Stomach (tissue), 9 donors: ENCODE data around the gene HBE1. TPM values are rescaled to one million over a fixed set of nuclear protein-coding genes. Genes with fewer than 3 reads are reported as not detected.
"Not testable (repeated sequence)": the region's sequence is repeated elsewhere in the genome, so short reads cannot be mapped to it uniquely, and the experiment has no call there.

Source experiments
- DNase-seq, 2 donors: peaks; one replicate each; pipeline versions ENCODE4 v3.0.0 to v3.0.0-alpha.2; 2013 to 2019
- H3K27ac ChIP-seq, 5 donors: fragments of 200-600 bp in 4 of 5; sonication (generic) in 4 of 5; one replicate each; pipeline ENCODE4 v1.5.1; 2013 to 2019; ENCODE audit warnings: mild to moderate bottlenecking in 1 of 5, moderate library complexity in 1 of 5
- H3K27me3 ChIP-seq, 3 donors: fragments of 200-600 bp; sonication (generic); one replicate each; pipeline ENCODE4 v1.5.1; 2017 to 2019; ENCODE audit warnings: mixed run types in 1 of 3
- H3K36me3 ChIP-seq, 4 donors: fragments of 200-600 bp; sonication (generic); 1 replicate in 3 of 4; 2 replicates in 1 of 4; pipeline ENCODE4 v1.5.1; 2016 to 2019
- H3K4me1 ChIP-seq, 4 donors: fragments of 200-600 bp; sonication (generic); one replicate each; pipeline ENCODE4 v1.5.1; 2016 to 2019
- H3K4me3 ChIP-seq, 4 donors: fragments of 200-600 bp; sonication (generic) in 3 of 4; one replicate each; pipeline ENCODE4 v1.5.1; 2016 to 2019; ENCODE audit warnings: mild to moderate bottlenecking in 1 of 4
- H3K9me3 ChIP-seq, 4 donors: fragments of 200-600 bp; sonication (generic); one replicate each; pipeline ENCODE4 v1.5.1; 2016 to 2019
- CTCF ChIP-seq, 7 experiments: fragments of 450-650 bp in 4 of 7; fragments of 200-600 bp in 3 of 7; sonication (generic) in 3 of 7; IDR thresholded peaks; one replicate each; pipeline ENCODE4 v1.5.1; 2016 to 2019; ENCODE audit warnings: antibody characterized with exemption in 7 of 7, control low read depth in 2 of 7, mild to moderate bottlenecking in 1 of 7
- EP300 ChIP-seq: sonication (generic); formaldehyde crosslinking; IDR thresholded peaks from one replicate; pipeline ENCODE4 v1.6.1; 2017; ENCODE audit warnings: antibody characterized with exemption
- POLR2A ChIP-seq, 4 donors: fragments of 450-650 bp; IDR thresholded peaks; one replicate each; pipeline ENCODE4 v1.6.1; 2016; ENCODE audit warnings: antibody characterized with exemption in 4 of 4, control low read depth in 2 of 4, mild to moderate bottlenecking in 1 of 4, moderate library complexity in 1 of 4
- POLR2AphosphoS5 ChIP-seq, 3 donors: sonication (generic); formaldehyde crosslinking; IDR thresholded peaks; one replicate each; pipeline ENCODE4 v1.6.1; 2016; ENCODE audit warnings: antibody characterized with exemption in 3 of 3
- WGBS, 5 donors: extraction: QIAGEN DNeasy Blood & Tissue Kit in 3 of 5; methylation state at CpG; one replicate each; pipeline versions ENCODE4 v1.1.5 to v1.1.7; 2013 to 2018; 5-methylcytosine and 5-hydroxymethylcytosine counted together
- intact Hi-C: fragments of 100-400 bp; cut with DNase I; formaldehyde crosslinking; loops from one replicate; pipeline ENCODE4 v1.15.1; 2023; ENCODE audit warnings: low total_unique reads
- polyA plus RNA-seq, 3 donors: library from polyadenylated mRNA; stranded (reverse); fragments of 200-250 nt; gene quantifications; one replicate each; pipeline ENCODE4 v1.2.3, GENCODE V29; 2013
- total RNA-seq, 5 donors: library from RNA; depleted of rRNA; stranded (reverse); fragments of >200 nt; gene quantifications; one replicate each; pipeline versions ENCODE4 v1.1.0 to v1.2.3, GENCODE V29; 2014 to 2016
- donor health status: healthy with polysubstance abuse.
- donor health status: Bipolar disorder and iron deficiency.
- donor health status: healthy.

The HBE1 gene
- total and polyA plus RNA-seq, 8 donors, result 1.3 TPM; not detected in 7

DNA sequence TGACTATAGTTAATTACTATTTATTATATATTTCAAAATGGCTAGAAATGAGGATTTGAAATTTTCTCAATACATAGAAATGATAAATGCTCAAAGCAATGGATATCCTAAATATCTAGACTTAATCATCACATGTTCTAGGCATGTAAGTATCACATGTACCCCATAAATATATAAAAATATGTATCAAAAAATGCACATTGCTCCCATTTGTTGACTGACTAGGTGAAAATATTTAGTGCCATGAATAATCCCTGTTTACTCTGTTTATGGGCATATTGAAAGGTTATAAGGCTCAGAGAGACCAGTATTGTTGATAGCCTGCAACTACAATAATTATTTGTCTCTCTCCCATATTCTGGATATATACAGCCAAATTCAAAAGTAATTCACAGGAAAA lies 3.1 kb downstream of the HBE1 start:
- no peaks in the 10 kb centered on the region for H3K4me1 ChIP-seq
- peaks cover 0 to 12% (median 4%) of the 10 kb centered on the region in 4 donors for H3K9me3 ChIP-seq
- no peak overlapping the region for H3K4me3 ChIP-seq
- no peak for DNase-seq
- no peak overlapping the region for H3K27ac ChIP-seq
- intact Hi-C loops, result no loop called here
- no peaks in the 10 kb centered on the region for H3K36me3 ChIP-seq
- TF ChIP-seq EP300, result no peak
- TF ChIP-seq POLR2AphosphoS5 (IDR thresholded peaks at IDR 0.05), result no peak
- TF ChIP-seq CTCF (IDR thresholded peaks at IDR 0.05), result no peak
- no peak for TF ChIP-seq POLR2A (IDR thresholded peaks at IDR 0.05)
- H3K27me3 ChIP-seq, result no peaks in the 10 kb centered on the region

- no peaks in the 10 kb centered on the region for H3K27me3 ChIP-seq
- H3K36me3 ChIP-seq, result no peaks in the 10 kb centered on the region
- WGBS, 5 donors, result 43 to 63% (median 48%) methylated on average over 2 of the region's 2 CpGs
- TF ChIP-seq CTCF (IDR thresholded peaks at IDR 0.05) (no peak), POLR2A (IDR thresholded peaks at IDR 0.05) (no peak), EP300 (no peak), POLR2AphosphoS5 (IDR thresholded peaks at IDR 0.05) (no peak)
- H3K4me3 ChIP-seq, result no peak overlapping the region
- no peak overlapping the region for H3K27ac ChIP-seq
- intact Hi-C loops, result no loop called here
- H3K4me1 ChIP-seq, result no peaks in the 10 kb centered on the region
- peaks cover 0 to 17% (median 7%) of the 10 kb centered on the region in 4 donors for H3K9me3 ChIP-seq
- no peak for DNase-seq
These were observed 3.9 kb downstream of the HBE1 start for GRCh38 chr11:5265832-5266231.

- no peaks in the 10 kb centered on the region for H3K36me3 ChIP-seq
- H3K27me3 ChIP-seq, result no peaks in the 10 kb centered on the region
- H3K4me3 ChIP-seq, result no peak overlapping the region
- DNase-seq, result no peak
- H3K4me1 ChIP-seq, result no peaks in the 10 kb centered on the region
- peaks cover 0 to 21% (median 9%) of the 10 kb centered on the region in 4 donors for H3K9me3 ChIP-seq
- WGBS, 5 donors, result 68 to 80% (median 73%) methylated on average over 6 to 7 of the region's 7 CpGs
- TF ChIP-seq POLR2AphosphoS5 (IDR thresholded peaks at IDR 0.05), result no peak
- no peak for TF ChIP-seq EP300
- no peak for TF ChIP-seq POLR2A (IDR thresholded peaks at IDR 0.05)
- TF ChIP-seq CTCF (IDR thresholded peaks at IDR 0.05), result no peak
- intact Hi-C loops, result no loop called here
- no peak overlapping the region for H3K27ac ChIP-seq
These were observed 11.0 kb downstream of the HBE1 start for GRCh38 chr11:5258543-5259262.

DNA sequence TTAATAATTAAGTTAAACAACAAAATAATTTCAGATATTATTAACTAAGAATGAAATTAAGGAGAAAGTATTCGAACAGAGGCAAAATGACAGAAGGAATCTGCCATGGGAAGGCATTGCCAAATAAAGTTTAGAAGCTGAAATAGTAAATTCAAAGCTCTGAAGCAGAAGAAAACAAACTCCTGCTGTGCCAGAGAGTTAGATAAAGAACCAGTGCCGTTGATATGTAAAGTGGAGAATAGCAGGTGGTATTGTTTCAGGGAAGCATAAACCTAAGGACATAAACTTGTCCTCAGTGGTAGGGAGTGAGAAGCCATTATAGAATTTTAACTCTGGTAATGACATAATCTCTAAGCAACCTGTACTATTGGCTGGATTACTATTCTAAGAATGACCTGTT lies 12.4 kb downstream of the HBE1 start:
- no peak for TF ChIP-seq EP300
- TF ChIP-seq POLR2AphosphoS5 (IDR thresholded peaks at IDR 0.05), result no peak
- TF ChIP-seq CTCF (IDR thresholded peaks at IDR 0.05), result no peak
- TF ChIP-seq POLR2A (IDR thresholded peaks at IDR 0.05), result no peak
- Histone ChIP-seq H3K27ac (no peak overlapping the region), H3K4me1 (no peaks in the 10 kb centered on the region), H3K27me3 (no peaks in the 10 kb centered on the region), H3K9me3 (peaks cover 0 to 19% (median 5%) of the 10 kb centered on the region in 4 donors), H3K4me3 (no peak overlapping the region), H3K36me3 (no peaks in the 10 kb centered on the region)
- 21 to 28% (median 23%) methylated on average over 2 of the region's 2 CpGs for WGBS, 5 donors
- no peak for DNase-seq
- intact Hi-C loops, result no loop called here

GRCh38 chr11:5254646-5255413 lies 14.9 kb downstream of the HBE1 start, which contains the start of gene HBG2:
Gene HBG2 (minus strand): TSS chr11:5254781. CDS start chr11:5254728, 53 bp downstream.
- H3K36me3 ChIP-seq, H3K4me1 ChIP-seq, H3K4me3 ChIP-seq, H3K27ac ChIP-seq, DNase-seq, intact Hi-C loops, H3K9me3 ChIP-seq, H3K27me3 ChIP-seq: not testable (repeated sequence)
- 60 to 76% (median 71%) methylated on average over 4 of the region's 9 CpGs for WGBS, 5 donors

DNA sequence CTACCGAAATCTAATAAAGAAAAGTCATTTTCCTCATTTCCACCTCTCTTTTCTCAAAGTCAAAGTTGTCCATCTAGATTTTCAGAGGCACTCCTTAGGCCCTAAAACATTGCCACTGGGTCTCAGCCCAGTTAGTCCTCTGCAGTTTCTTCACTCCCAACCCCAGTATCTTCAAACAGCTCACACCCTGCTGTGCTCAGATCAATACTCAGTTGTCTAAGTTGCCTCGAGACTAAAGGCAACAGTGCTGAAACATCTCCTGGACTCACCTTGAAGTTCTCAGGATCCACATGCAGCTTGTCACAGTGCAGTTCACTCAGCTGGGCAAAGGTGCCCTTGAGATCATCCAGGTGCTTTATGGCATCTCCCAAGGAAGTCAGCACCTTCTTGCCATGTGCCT lies 15.7 kb downstream of the HBE1 start:
- H3K4me3 ChIP-seq, DNase-seq, H3K36me3 ChIP-seq, H3K9me3 ChIP-seq, H3K27me3 ChIP-seq, H3K27ac ChIP-seq, H3K4me1 ChIP-seq, intact Hi-C loops: not testable (repeated sequence)
- 60 to 79% (median 73%) methylated on average over 2 of the region's 2 CpGs for WGBS, 5 donors

DNA sequence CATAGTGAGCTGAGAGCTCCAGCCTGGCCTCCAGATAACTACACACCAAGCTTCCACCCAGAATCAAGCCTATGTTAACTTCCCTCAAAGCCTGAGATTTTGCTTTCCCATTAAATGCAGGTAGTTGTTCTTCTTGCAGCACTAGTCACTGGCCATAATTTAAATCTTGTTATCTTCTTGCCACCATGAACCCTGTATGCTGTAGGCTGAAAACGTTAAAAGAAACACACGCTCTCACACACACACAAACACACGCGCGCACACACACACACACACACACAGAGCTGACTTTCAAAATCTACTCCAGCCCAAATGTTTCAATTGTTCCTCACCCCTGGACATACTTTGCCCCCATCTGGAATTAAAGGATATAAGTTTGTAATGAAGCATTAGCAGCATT lies 16.3 kb downstream of the HBE1 start:
- H3K4me3 ChIP-seq, H3K4me1 ChIP-seq, H3K27ac ChIP-seq, intact Hi-C loops, H3K36me3 ChIP-seq, H3K9me3 ChIP-seq, DNase-seq, H3K27me3 ChIP-seq: not testable (repeated sequence)
- WGBS, 5 donors, result 56 to 80% (median 76%) methylated on average over 5 of the region's 5 CpGs
